Measurements from ENCODE around the gene UBE2G2.

UBE2G2 gene

GRCh38 chr21:44757731-44758130, 43.9 kb downstream of the UBE2G2 start:
- no peak overlapping the region for H3K4me3 ChIP-seq (ENCODE audit: low read depth, low read length)
- ChIA-PET CTCF (interaction anchor here (1.0 to 1.3 kb wide), 3 partner anchors 9 to 247 kb away, joined by 3 to 4 read pairs (median 3); no protein-coding TSS in a partner anchor), POLR2A (no interaction called here)
- no peak for TF ChIP-seq CTCF (IDR thresholded peaks at IDR 0.05; ENCODE audit: insufficient read depth, low read length, missing control alignments)
- DNase-seq (ENCODE audit: low read depth, low spot score) = no peak

- ChIA-PET CTCF (interaction anchor here (1.0 kb wide), 1 partner anchor 246 kb away, joined by 4 read pairs; no protein-coding TSS in a partner anchor), POLR2A (no interaction called here)
- H3K4me3 ChIP-seq (ENCODE audit: low read depth, low read length) = no peak overlapping the region
- no peak for TF ChIP-seq CTCF (IDR thresholded peaks at IDR 0.05; ENCODE audit: insufficient read depth, low read length, missing control alignments)
- DNase-seq (ENCODE audit: low read depth, low spot score) = no peak
These were observed 45.0 kb downstream of the UBE2G2 start for GRCh38 chr21:44756423-44757185.

- H3K4me3 ChIP-seq (ENCODE audit: low read depth, low read length) = no peak overlapping the region
- ChIA-PET POLR2A (no interaction called here), CTCF (interaction anchor here (0.8 to 1.2 kb wide), 3 partner anchors 14 to 38 kb away, joined by 3 read pairs; no protein-coding TSS in a partner anchor)
- DNase-seq (ENCODE audit: low read depth, low spot score) = no peak
- TF ChIP-seq CTCF (IDR thresholded peaks at IDR 0.05; ENCODE audit: insufficient read depth, low read length, missing control alignments) = no peak
These were observed 46.4 kb downstream of the UBE2G2 start for GRCh38 chr21:44755227-44755626.

GRCh38 chr21:44753357-44753756, 48.3 kb downstream of the UBE2G2 start:
- H3K4me3 ChIP-seq (ENCODE audit: low read depth, low read length) = no peak overlapping the region
- ChIA-PET POLR2A (interaction anchor here (0.6 kb wide), 1 partner anchor 26 kb away, joined by 3 read pairs; no protein-coding TSS in a partner anchor), CTCF (interaction anchor here (1.2 to 1.9 kb wide), 2 partner anchors 9 to 40 kb away, joined by 5 to 10 read pairs; no protein-coding TSS in a partner anchor)

GRCh38 chr21:44752671-44753235, 48.9 kb downstream of the UBE2G2 start:
- TF ChIP-seq CTCF (IDR thresholded peaks at IDR 0.05; ENCODE audit: insufficient read depth, low read length, missing control alignments) = no peak
- H3K4me3 ChIP-seq (ENCODE audit: low read depth, low read length) = no peak overlapping the region
- DNase-seq (ENCODE audit: low read depth, low spot score) = no peak
- CTCF ChIA-PET = interaction anchor here (1.2 to 1.9 kb wide), 2 partner anchors 9 to 41 kb away, joined by 5 to 10 read pairs; no protein-coding TSS in a partner anchor
- POLR2A ChIA-PET = interaction anchor here (0.6 kb wide), 1 partner anchor 27 kb away, joined by 3 read pairs; no protein-coding TSS in a partner anchor

More at GRCh38 chr21:44753357-44753756, 48.3 kb downstream of the UBE2G2 start:
- DNase-seq (ENCODE audit: low read depth, low spot score) = no peak
- no peak for TF ChIP-seq CTCF (IDR thresholded peaks at IDR 0.05; ENCODE audit: insufficient read depth, low read length, missing control alignments)

All from AG04449 (cell line).